Fibroblast of villous mesenchyme (primary cell): ENCODE data around the gene ZNF155. TPM values are rescaled to one million over a fixed set of nuclear protein-coding genes. Genes with fewer than 3 reads are reported as not detected.

Experiments used
- DNase-seq: peaks from one replicate; pipeline ENCODE4 v3.0.0-alpha.2; 2010; ENCODE audit warnings: low read depth
- H3K4me3 ChIP-seq: 2 replicates; pipeline ENCODE4 v1.5.1; 2011; ENCODE audit warnings: low read depth, mild to moderate bottlenecking, low read length
- small RNA-seq: library from RNA; depleted of rRNA; stranded (forward); fragments of <200 nt; gene quantifications from one replicate; pipeline ENCODE3, GENCODE V24; 2012
- total RNA-seq: library from RNA; depleted of rRNA; stranded (reverse); fragments of >200 nt; gene quantifications from 2 replicates; pipeline ENCODE4 v1.2.3, GENCODE V29; 2012
- TF ChIP-seq, protein P1 (sequence below): IDR thresholded peaks from 2 replicates; pipeline ENCODE4 v1.5.1; 2012; ENCODE audit warnings: low read depth, mild to moderate bottlenecking, low read length; ENCODE audit not compliant: insufficient read depth

Gene ZNF155
- total RNA-seq, 1 donor, result 10.8 TPM

DNA sequence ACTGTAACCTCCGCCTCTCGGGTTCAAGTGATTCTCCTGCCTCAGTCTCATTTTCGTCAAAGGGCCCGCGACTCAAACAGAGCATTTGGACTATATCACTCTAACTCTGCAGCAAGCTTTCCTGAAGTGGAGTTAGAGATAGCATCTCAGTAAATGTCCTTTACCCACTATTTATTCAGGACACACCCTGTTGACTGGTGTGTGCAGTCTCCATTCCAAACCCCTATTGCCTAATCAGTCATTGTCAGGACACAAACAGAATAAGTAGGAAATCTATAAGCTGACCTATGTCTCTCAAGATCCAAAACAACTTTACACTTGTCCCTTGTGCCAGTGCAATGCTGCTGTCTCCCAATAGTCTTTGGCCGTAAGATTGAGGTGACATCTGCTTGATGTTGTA, 42.6 kb downstream of the ZNF155 start:
- TF ChIP-seq, protein P1, sequence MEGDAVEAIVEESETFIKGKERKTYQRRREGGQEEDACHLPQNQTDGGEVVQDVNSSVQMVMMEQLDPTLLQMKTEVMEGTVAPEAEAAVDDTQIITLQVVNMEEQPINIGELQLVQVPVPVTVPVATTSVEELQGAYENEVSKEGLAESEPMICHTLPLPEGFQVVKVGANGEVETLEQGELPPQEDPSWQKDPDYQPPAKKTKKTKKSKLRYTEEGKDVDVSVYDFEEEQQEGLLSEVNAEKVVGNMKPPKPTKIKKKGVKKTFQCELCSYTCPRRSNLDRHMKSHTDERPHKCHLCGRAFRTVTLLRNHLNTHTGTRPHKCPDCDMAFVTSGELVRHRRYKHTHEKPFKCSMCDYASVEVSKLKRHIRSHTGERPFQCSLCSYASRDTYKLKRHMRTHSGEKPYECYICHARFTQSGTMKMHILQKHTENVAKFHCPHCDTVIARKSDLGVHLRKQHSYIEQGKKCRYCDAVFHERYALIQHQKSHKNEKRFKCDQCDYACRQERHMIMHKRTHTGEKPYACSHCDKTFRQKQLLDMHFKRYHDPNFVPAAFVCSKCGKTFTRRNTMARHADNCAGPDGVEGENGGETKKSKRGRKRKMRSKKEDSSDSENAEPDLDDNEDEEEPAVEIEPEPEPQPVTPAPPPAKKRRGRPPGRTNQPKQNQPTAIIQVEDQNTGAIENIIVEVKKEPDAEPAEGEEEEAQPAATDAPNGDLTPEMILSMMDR, result no peak
- H3K4me3 ChIP-seq, result no peak overlapping the region
- DNase-seq, result no peak

DNA sequence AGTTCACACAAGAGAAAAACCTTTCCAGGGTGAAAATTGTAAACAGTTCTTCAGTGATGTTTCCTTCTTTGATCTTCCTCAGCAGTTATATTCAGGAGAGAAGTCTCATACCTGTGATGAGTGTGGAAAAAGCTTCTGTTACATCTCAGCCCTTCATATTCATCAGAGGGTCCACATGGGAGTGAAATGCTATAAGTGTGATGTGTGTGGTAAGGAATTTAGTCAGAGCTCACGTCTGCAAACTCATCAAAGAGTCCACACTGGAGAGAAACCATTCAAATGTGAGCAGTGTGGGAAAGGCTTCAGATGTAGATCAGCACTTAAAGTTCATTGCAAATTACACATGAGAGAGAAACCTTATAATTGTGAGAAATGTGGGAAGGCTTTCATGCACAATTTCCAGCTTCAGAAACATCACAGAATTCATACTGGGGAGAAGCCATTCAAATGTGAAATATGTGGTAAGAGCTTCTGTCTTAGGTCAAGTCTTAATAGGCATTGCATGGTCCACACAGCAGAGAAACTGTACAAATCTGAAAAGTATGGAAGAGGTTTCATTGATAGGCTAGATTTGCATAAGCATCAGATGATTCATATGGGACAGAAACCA, 48.1 kb downstream of the ZNF155 start:
- H3K4me3 ChIP-seq, result no peak overlapping the region
- TF ChIP-seq, protein P1, result no peak
- no peak for DNase-seq

DNA sequence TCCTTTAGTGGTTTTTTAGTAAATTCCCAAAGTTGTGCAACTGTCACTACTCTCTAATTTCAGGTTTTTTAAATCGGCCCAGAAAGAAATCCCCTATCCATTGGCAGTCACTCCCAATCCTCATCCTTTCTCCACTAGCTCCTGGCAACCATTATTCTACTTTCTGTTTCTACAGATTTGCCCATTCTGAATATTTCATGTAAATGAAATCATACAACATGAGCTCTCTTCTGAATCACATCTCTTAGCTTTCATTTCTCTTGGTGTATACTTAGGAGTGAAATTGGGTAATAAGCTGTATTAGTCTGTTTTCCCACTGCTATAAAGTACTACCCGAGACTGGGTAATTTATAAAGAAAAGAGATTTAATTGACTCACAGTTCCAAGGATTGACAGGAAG, 58.2 kb downstream of the ZNF155 start:
- TF ChIP-seq, protein P1, result no peak

More for the DNA sequence above, 58.2 kb downstream of the ZNF155 start:
- DNase-seq, result no peak
- no peak overlapping the region for H3K4me3 ChIP-seq

Small RNA genes lying within 50 kb of the gene (small RNA-seq; reads per million reads assigned to genes)
- gene AC006213.5, result not detected

Other genes with a start within 250 kb of the ZNF155 start
- gene SMG9, start 229.2 kb upstream of the ZNF155 start, total RNA-seq, result 13.0 and 14.5 TPM in 2 replicates
- 0.43 TPM in 1 of 2 replicates, not detected in the other for gene KCNN4, start 203.2 kb upstream of the ZNF155 start, total RNA-seq
- under 0.01 and 0.43 TPM in 2 replicates for gene LYPD5, start 181.7 kb upstream of the ZNF155 start, total RNA-seq
- gene ZNF283, start 156.9 kb upstream of the ZNF155 start, total RNA-seq, result 10.6 and 29.8 TPM in 2 replicates
- 0.97 and 3.0 TPM in 2 replicates for gene ZNF404, start 100.2 kb upstream of the ZNF155 start, total RNA-seq
- gene ZNF45, start 48.9 kb upstream of the ZNF155 start, total RNA-seq, result 18.4 and 25.5 TPM in 2 replicates
- gene ZNF221, start 33.0 kb upstream of the ZNF155 start, total RNA-seq, result 7.4 and 10.4 TPM in 2 replicates
- gene ZNF230, start 18.8 kb downstream of the ZNF155 start, total RNA-seq, result 2.6 and 3.9 TPM in 2 replicates
- gene ZNF222, start 41.2 kb downstream of the ZNF155 start, total RNA-seq, result 6.1 and 6.9 TPM in 2 replicates
- gene ZNF223, start 67.8 kb downstream of the ZNF155 start, total RNA-seq, result 4.5 and 5.6 TPM in 2 replicates
- 3.2 and 3.9 TPM in 2 replicates for gene ZNF284, start 88.0 kb downstream of the ZNF155 start, total RNA-seq
- gene ZNF224, start 110.2 kb downstream of the ZNF155 start, total RNA-seq, result 20.0 and 28.9 TPM in 2 replicates
- 4.5 and 7.3 TPM in 2 replicates for gene ZNF225, start 129.2 kb downstream of the ZNF155 start, total RNA-seq
- 8.4 and 12.5 TPM in 2 replicates for gene ZNF234, start 157.4 kb downstream of the ZNF155 start, total RNA-seq
- gene ZNF226, start 180.9 kb downstream of the ZNF155 start, total RNA-seq, result 15.5 and 21.2 TPM in 2 replicates
- gene ZNF227, start 228.3 kb downstream of the ZNF155 start, total RNA-seq, result 15.8 and 18.6 TPM in 2 replicates